SK-N-SH (cell line): ENCODE results near the gene RGMA.

ENCODE experiments used
- EP300 ChIP-seq, 2 experiments: IDR thresholded peaks; 2 replicates each; pipeline versions ENCODE4 v1.4.0 to v1.6.1; 2012; ENCODE audit warnings: borderline replicate concordance in 1 of 2, low read depth in 1 of 2, low read length in 1 of 2
- FOXM1 ChIP-seq: IDR thresholded peaks from 2 replicates; pipeline ENCODE4 v1.4.0; 2012; ENCODE audit warnings: low read depth, mild to moderate bottlenecking
- POLR2AphosphoS5 ChIP-seq: IDR thresholded peaks from 2 replicates; pipeline ENCODE4 v1.6.1; 2012; ENCODE audit warnings: low read depth, low read length
- RFX5 ChIP-seq: IDR thresholded peaks from 2 replicates; pipeline ENCODE4 v1.6.1; 2012; ENCODE audit warnings: mild to moderate bottlenecking, improper control_type of control experiment, low read length
- TF ChIP-seq, protein P1 (sequence below): fragments of 200-600 bp; sonication (generic); IDR thresholded peaks from 2 replicates; pipeline ENCODE4 v1.6.1; 2017; ENCODE audit warnings: antibody characterized with exemption, mild to moderate bottlenecking, moderate library complexity
- TF ChIP-seq, protein P2 (sequence below): IDR thresholded peaks from 2 replicates; pipeline ENCODE4 v1.4.0; 2012; ENCODE audit warnings: low read depth
- TF ChIP-seq, protein P3 (sequence below): fragments of 150-350 bp; IDR thresholded peaks from 2 replicates; pipeline ENCODE4 v1.6.1; 2017; ENCODE audit warnings: antibody characterized with exemption, low read length, low read depth, borderline replicate concordance

DNA sequence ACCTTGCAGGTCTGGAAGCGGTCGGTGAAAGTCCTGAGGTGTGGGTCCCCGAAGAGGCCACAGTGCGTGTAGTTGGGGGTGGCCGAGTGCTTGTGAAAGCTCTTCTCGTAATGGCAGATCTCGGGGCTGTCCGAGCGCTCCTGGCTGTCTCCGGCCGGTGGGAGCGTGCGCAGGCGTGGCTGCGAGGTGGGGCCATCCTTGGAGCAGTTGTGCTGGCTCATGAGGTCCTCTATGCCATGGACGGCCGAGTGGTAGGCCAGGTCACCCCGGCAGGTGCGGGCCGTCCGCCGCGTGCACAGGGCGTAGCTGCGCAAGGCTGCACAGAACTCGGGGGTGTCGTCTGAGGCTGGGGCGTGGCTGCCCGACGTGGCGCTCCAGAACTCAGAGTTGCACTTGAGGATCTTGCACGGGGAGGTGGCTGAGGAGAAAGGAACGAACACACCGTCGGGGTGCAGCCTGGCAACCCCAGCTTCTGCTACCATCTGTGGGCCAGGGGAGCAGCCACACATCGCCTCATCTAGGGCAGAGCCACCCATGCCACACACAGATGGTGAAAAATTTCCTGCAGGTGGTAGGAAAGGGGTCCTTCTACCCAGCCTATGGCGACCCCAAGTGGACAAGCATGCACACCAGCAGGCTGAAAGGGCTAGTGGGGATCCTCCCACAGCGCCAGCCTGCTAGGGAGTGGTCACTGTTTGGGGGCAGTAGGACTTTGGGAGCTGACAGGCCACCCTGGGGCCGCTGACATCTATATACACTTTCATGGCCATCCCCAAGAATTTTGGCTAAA, 36.7 kb downstream of the RGMA start:
- TF ChIP-seq RFX5 (no peak), POLR2AphosphoS5 (no peak), EP300 (IDR thresholded peaks at IDR 0.05; ENCODE audit: borderline replicate concordance in 1 of 2, low read depth in 1 of 2, low read length in 1 of 2) (no peak), FOXM1 (no peak)
- TF ChIP-seq, protein P1, sequence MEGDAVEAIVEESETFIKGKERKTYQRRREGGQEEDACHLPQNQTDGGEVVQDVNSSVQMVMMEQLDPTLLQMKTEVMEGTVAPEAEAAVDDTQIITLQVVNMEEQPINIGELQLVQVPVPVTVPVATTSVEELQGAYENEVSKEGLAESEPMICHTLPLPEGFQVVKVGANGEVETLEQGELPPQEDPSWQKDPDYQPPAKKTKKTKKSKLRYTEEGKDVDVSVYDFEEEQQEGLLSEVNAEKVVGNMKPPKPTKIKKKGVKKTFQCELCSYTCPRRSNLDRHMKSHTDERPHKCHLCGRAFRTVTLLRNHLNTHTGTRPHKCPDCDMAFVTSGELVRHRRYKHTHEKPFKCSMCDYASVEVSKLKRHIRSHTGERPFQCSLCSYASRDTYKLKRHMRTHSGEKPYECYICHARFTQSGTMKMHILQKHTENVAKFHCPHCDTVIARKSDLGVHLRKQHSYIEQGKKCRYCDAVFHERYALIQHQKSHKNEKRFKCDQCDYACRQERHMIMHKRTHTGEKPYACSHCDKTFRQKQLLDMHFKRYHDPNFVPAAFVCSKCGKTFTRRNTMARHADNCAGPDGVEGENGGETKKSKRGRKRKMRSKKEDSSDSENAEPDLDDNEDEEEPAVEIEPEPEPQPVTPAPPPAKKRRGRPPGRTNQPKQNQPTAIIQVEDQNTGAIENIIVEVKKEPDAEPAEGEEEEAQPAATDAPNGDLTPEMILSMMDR: no peak
- TF ChIP-seq, protein P2, sequence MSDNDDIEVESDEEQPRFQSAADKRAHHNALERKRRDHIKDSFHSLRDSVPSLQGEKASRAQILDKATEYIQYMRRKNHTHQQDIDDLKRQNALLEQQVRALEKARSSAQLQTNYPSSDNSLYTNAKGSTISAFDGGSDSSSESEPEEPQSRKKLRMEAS: no peak
- TF ChIP-seq, protein P3, sequence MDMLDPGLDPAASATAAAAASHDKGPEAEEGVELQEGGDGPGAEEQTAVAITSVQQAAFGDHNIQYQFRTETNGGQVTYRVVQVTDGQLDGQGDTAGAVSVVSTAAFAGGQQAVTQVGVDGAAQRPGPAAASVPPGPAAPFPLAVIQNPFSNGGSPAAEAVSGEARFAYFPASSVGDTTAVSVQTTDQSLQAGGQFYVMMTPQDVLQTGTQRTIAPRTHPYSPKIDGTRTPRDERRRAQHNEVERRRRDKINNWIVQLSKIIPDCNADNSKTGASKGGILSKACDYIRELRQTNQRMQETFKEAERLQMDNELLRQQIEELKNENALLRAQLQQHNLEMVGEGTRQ: no peak
